Heart right ventricle (tissue), 16 donors: Measurements from ENCODE around the gene GJC1. TPM values are rescaled to one million over a fixed set of nuclear protein-coding genes. Genes with fewer than 3 reads are reported as not detected.

Source experiments
- ATAC-seq, 8 donors: fragments of 200-7000 bp; cut with Tn5 transposase; one replicate each; pipeline ENCODE4 v1.9.1; 2020; ENCODE audit warnings: mild to moderate bottlenecking in 8 of 8, moderate library complexity in 8 of 8, moderate number of reproducible peaks in 1 of 8
- DNase-seq, 2 donors: peaks; one replicate each; pipeline ENCODE4 v3.0.0-alpha.2; 2020
- H3K27ac ChIP-seq, 10 donors: fragments of 200-600 bp; sonication (generic) in 2 of 10; one replicate each; pipeline versions ENCODE4 v1.5.0 to v1.8.0; 2020 to 2022; ENCODE audit warnings: mild to moderate bottlenecking in 3 of 10
- H3K27me3 ChIP-seq, 7 donors: fragments of 200-600 bp; one replicate each; pipeline ENCODE4 v1.8.0; 2021 to 2022; ENCODE audit warnings: mild to moderate bottlenecking in 2 of 7
- H3K36me3 ChIP-seq, 9 donors: fragments of 200-600 bp; sonication (generic) in 1 of 9; one replicate each; pipeline versions ENCODE4 v1.5.0 to v1.8.0; 2020 to 2022; ENCODE audit warnings: mild to moderate bottlenecking in 2 of 9
- H3K4me1 ChIP-seq, 9 donors: fragments of 200-600 bp; sonication (generic) in 1 of 9; one replicate each; pipeline versions ENCODE4 v1.5.0 to v1.8.0; 2020 to 2022; ENCODE audit warnings: mild to moderate bottlenecking in 4 of 9
- H3K4me3 ChIP-seq, 10 donors: fragments of 200-600 bp; sonication (generic) in 2 of 10; one replicate each; pipeline versions ENCODE4 v1.5.0 to v1.8.0; 2020 to 2022; ENCODE audit warnings: mild to moderate bottlenecking in 7 of 10, moderate library complexity in 2 of 10
- H3K9me3 ChIP-seq, 11 donors: fragments of 200-600 bp in 10 of 11; sonication (generic) in 2 of 11; one replicate each; pipeline versions ENCODE4 v1.5.0 to v1.8.0; 2013 to 2022; ENCODE audit warnings: mild to moderate bottlenecking in 2 of 11, control low read depth in 1 of 11, moderate library complexity in 1 of 11
- CTCF ChIP-seq, 9 donors: fragments of 200-600 bp; sonication (generic) in 2 of 9; IDR thresholded peaks; one replicate each; pipeline versions ENCODE4 v1.5.0 to v1.8.0; 2021 to 2022; ENCODE audit warnings: antibody characterized with exemption in 9 of 9, mild to moderate bottlenecking in 5 of 9, moderate library complexity in 1 of 9
- WGBS, 2 donors: extraction: QIAGEN DNeasy Blood & Tissue Kit; methylation state at CpG; one replicate each; pipeline ENCODE4 v1.1.7; 2013; ENCODE audit warnings: inconsistent platforms in 1 of 2; 5-methylcytosine and 5-hydroxymethylcytosine counted together
- intact Hi-C, 10 donors: fragments of 100-400 bp; cut with DNase I; formaldehyde crosslinking; loops; one replicate each; pipeline versions ENCODE4 v1.11.1 to v1.14.2; 2022
- polyA plus RNA-seq, 2 donors: library from polyadenylated mRNA; stranded (reverse); fragments of 200-250 nt; gene quantifications; one replicate each; pipeline ENCODE4 v1.2.3, GENCODE V29; 2013
- total RNA-seq, 10 donors: library from RNA; stranded (reverse); fragmentation: NEBNext Ultra II Directional in 3 of 10; extraction: Animal tissue kit (Norgen Biotek cat#: 25700) in 3 of 10; gene quantifications; one replicate each; pipeline versions ENCODE4 v1.2.1 to v1.2.4, GENCODE V29; 2021 to 2023
- donor health status: Arrhythmogenic right ventricular cardiomyopathy.
- donor health status: ischemic (EF 13 %, LVEDD 7.1; RV severe dilation, severe dysfunction).
- donor health status: healthy with polysubstance abuse.
- donor health status: DM: no; HTN: yes; CAD: no.
- donor health status: DM: no; HTN: no; CAD: no.
- donor health status: ischemic (EF 25% LVEDD 6.9; RV normal size, moderate dysfunction).
- donor health status: ischemic (EF 25% LVEDD 5.7; RV mildly dilated, moderate dysfunction).
- donor health status: healthy.
- donor health status: DM: yes; HTN: yes; CAD: no.
- donor health status: Ischemic cardiomyopathy.
- donor health status: ischemic (EF 35%, LVEDD 5.7; RV mildly dilated, moderate dysfunction).
- donor health status: nonischemic (EF 11% LVEDD 7.7; RV severe dilation, severe dysfunction).
- donor health status: DM: yes; HTN: yes; CAD: no.
- donor health status: PGD.
- donor health status: ischemic (EF 29% LVEDD 5.4; RV normal size, mild dysfunction).
- donor health status: nonischemic (EF 23%, LVEDD 6.1; RV moderate dilation, normal function).

GJC1 gene
- total and polyA plus RNA-seq, 12 donors: 10.9 to 41.5 (median 20.1) TPM

- Histone ChIP-seq H3K9me3 (no peaks in the 10 kb centered on the region), H3K27me3 (peaks cover 0 to 12% (median 0%) of the 10 kb centered on the region in 7 donors), H3K27ac (peak overlapping the region in 8 of 10 donors; percentile 36 to 91 (median 80)), H3K36me3 (no peaks in the 10 kb centered on the region), H3K4me1 (peaks cover 13 to 59% (median 48%) of the 10 kb centered on the region in 9 donors), H3K4me3 (no peak overlapping the region)
- intact Hi-C loops: loop anchor here in 4 of 10 donors (2.0 to 5.0 kb wide), 3 partner anchors 49 to 52 kb away; partner anchors contain the start of gene GJC1 (in 3 of the 4)
- 89 to 93% methylated on average over 12 of the region's 12 CpGs for WGBS, 2 donors
- TF ChIP-seq CTCF (IDR thresholded peaks at IDR 0.05): no peak
- ATAC-seq (no peak), DNase-seq (no peak)
Observed at GRCh38 chr17:44780161-44780560, 49.9 kb downstream of the GJC1 start.

- Histone ChIP-seq H3K36me3 (no peaks in the 10 kb centered on the region), H3K4me1 (peaks cover 13 to 65% (median 52%) of the 10 kb centered on the region in 9 donors), H3K9me3 (no peaks in the 10 kb centered on the region), H3K27ac (peak overlapping the region in 9 of 10 donors; percentile 16 to 91 (median 74)), H3K4me3 (peak overlapping the region in 9 of 10 donors; percentile 24 to 57 (median 41)), H3K27me3 (peaks cover 0 to 12% (median 0%) of the 10 kb centered on the region in 7 donors)
- peak; percentile 20 to 53 (median 42) for ATAC-seq
- 13 to 14% methylated on average over 36 of the region's 36 CpGs for WGBS, 2 donors
- intact Hi-C loops: loop anchor here (1.0 to 10.0 kb wide), 13 partner anchors 49 to 353 kb away; partner anchors contain the start of genes GJC1 (in 6 of the 10) and PLCD3 (in 2 of the 10)
- peak; percentile 69 to 96 (median 90) for TF ChIP-seq CTCF (IDR thresholded peaks at IDR 0.05)
- peak; percentile 82 to 84 for DNase-seq
Observed at GRCh38 chr17:44779211-44780025, 50.7 kb downstream of the GJC1 start.

GRCh38 chr17:44778656-44779210 is 51.4 kb downstream of the GJC1 start:
- no peak for DNase-seq
- H3K36me3 ChIP-seq: no peaks in the 10 kb centered on the region
- no peak for ATAC-seq
- H3K4me1 ChIP-seq: peaks cover 13 to 65% (median 52%) of the 10 kb centered on the region in 9 donors
- peak overlapping the region in 7 of 10 donors; percentile 36 to 91 (median 75) for H3K27ac ChIP-seq
- peak overlapping the region in 9 of 10 donors; percentile 24 to 57 (median 41) for H3K4me3 ChIP-seq
- no peak for TF ChIP-seq CTCF (IDR thresholded peaks at IDR 0.05)
- no peaks in the 10 kb centered on the region for H3K9me3 ChIP-seq
- 34 to 37% methylated on average over 10 of the region's 10 CpGs for WGBS, 2 donors
- intact Hi-C loops: loop anchor here (1.0 to 10.0 kb wide), 11 partner anchors 54 to 354 kb away; partner anchors contain the start of genes GJC1 (in 3 of the 10) and PLCD3 (in 2 of the 10)
- H3K27me3 ChIP-seq: peaks cover 0 to 12% (median 0%) of the 10 kb centered on the region in 7 donors
